ENCODE results near the gene TPSD1.

DNA sequence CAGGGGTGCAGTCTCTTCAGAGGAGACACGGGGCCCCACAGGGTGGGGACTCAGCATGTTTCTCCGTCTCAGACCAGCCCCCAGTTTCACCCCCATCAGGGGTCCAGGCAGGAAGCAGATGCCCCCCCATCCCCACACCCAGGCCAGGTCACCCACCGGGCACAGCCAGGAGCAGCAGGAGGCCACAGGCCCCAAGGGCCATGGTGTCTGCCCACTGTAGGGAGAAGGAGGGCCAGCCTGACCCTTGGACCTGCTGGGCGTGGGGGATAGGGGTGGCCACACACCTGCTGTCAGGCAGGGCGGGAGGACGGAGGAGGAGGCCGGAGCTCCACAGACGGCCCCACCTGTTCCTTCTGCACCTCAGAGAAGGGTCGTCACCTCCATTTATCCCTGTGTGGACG lies 30.8 kb upstream of the TPSD1 start, which contains the start of gene TPSG1:
- TF ChIP-seq EZH2 (IDR thresholded peaks at IDR 0.05; ENCODE audit: borderline replicate concordance, control insufficient read depth, low read depth, low read length) (no peak), NR2C2 (IDR thresholded peaks at IDR 0.05; ENCODE audit: borderline replicate concordance, control insufficient read depth, insufficient read length, low read depth) (no peak), BRCA1 (IDR thresholded peaks at IDR 0.05; ENCODE audit: low read depth, low read length) (no peak), SP1 (IDR thresholded peaks at IDR 0.05; ENCODE audit: low read depth, low read length) (no peak), RAD21 (IDR thresholded peaks at IDR 0.05; ENCODE audit: insufficient read depth, low read depth, low read length) (no peak), CREB1 (IDR thresholded peaks at IDR 0.05; ENCODE audit: low read depth) (no peak), HCFC1 (IDR thresholded peaks at IDR 0.05; ENCODE audit: low read length) (no peak), POLR2AphosphoS5 (IDR thresholded peaks at IDR 0.05; ENCODE audit: low read length) (no peak), POLR2A (IDR thresholded peaks at IDR 0.05; ENCODE audit: low read depth, low read length) (no peak), POLR2AphosphoS2 (IDR thresholded peaks at IDR 0.05; ENCODE audit: low read depth, low read length) (no peak), EED (IDR thresholded peaks at IDR 0.05; ENCODE audit: low read depth) (no peak)
- TF ChIP-seq, protein P1, sequence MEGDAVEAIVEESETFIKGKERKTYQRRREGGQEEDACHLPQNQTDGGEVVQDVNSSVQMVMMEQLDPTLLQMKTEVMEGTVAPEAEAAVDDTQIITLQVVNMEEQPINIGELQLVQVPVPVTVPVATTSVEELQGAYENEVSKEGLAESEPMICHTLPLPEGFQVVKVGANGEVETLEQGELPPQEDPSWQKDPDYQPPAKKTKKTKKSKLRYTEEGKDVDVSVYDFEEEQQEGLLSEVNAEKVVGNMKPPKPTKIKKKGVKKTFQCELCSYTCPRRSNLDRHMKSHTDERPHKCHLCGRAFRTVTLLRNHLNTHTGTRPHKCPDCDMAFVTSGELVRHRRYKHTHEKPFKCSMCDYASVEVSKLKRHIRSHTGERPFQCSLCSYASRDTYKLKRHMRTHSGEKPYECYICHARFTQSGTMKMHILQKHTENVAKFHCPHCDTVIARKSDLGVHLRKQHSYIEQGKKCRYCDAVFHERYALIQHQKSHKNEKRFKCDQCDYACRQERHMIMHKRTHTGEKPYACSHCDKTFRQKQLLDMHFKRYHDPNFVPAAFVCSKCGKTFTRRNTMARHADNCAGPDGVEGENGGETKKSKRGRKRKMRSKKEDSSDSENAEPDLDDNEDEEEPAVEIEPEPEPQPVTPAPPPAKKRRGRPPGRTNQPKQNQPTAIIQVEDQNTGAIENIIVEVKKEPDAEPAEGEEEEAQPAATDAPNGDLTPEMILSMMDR (IDR thresholded peaks at IDR 0.05 in 2 of 3, conservative IDR thresholded peaks at IDR 0.05 in 1 of 3; ENCODE audit: control insufficient read depth in 2 of 3, extremely low read depth in 1 of 3, insufficient read depth in 1 of 3, low read depth in 3 of 3, low read length in 3 of 3), result no peak
- TF ChIP-seq, protein P2, sequence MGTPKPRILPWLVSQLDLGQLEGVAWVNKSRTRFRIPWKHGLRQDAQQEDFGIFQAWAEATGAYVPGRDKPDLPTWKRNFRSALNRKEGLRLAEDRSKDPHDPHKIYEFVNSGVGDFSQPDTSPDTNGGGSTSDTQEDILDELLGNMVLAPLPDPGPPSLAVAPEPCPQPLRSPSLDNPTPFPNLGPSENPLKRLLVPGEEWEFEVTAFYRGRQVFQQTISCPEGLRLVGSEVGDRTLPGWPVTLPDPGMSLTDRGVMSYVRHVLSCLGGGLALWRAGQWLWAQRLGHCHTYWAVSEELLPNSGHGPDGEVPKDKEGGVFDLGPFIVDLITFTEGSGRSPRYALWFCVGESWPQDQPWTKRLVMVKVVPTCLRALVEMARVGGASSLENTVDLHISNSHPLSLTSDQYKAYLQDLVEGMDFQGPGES (IDR thresholded peaks at IDR 0.05), result no peak
- TF ChIP-seq, protein P3, sequence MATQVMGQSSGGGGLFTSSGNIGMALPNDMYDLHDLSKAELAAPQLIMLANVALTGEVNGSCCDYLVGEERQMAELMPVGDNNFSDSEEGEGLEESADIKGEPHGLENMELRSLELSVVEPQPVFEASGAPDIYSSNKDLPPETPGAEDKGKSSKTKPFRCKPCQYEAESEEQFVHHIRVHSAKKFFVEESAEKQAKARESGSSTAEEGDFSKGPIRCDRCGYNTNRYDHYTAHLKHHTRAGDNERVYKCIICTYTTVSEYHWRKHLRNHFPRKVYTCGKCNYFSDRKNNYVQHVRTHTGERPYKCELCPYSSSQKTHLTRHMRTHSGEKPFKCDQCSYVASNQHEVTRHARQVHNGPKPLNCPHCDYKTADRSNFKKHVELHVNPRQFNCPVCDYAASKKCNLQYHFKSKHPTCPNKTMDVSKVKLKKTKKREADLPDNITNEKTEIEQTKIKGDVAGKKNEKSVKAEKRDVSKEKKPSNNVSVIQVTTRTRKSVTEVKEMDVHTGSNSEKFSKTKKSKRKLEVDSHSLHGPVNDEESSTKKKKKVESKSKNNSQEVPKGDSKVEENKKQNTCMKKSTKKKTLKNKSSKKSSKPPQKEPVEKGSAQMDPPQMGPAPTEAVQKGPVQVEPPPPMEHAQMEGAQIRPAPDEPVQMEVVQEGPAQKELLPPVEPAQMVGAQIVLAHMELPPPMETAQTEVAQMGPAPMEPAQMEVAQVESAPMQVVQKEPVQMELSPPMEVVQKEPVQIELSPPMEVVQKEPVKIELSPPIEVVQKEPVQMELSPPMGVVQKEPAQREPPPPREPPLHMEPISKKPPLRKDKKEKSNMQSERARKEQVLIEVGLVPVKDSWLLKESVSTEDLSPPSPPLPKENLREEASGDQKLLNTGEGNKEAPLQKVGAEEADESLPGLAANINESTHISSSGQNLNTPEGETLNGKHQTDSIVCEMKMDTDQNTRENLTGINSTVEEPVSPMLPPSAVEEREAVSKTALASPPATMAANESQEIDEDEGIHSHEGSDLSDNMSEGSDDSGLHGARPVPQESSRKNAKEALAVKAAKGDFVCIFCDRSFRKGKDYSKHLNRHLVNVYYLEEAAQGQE (IDR thresholded peaks at IDR 0.05; ENCODE audit: low read depth, low read length), result no peak
